Type B pancreatic cell (in vitro differentiated cells): ENCODE measurements around the gene CYP19A1. TPM values are rescaled to one million over a fixed set of nuclear protein-coding genes. Genes with fewer than 3 reads are reported as not detected.

ENCODE experiments used
- DNase-seq: peaks from one replicate; pipeline ENCODE4 v3.0.0; 2021; ENCODE audit warnings: mixed read lengths; ENCODE audit not compliant: unreplicated experiment; ENCODE audit errors: extremely low spot score
- H3K27ac Mint-ChIP-seq: 2 replicates; pipeline ENCODE4 v1.8.0; 2021; ENCODE audit warnings: mild to moderate bottlenecking, mixed read lengths
- H3K27me3 Mint-ChIP-seq: 2 replicates; pipeline ENCODE4 v1.8.0; 2021; ENCODE audit warnings: mixed read lengths
- H3K36me3 Mint-ChIP-seq: 2 replicates; pipeline ENCODE4 v1.8.0; 2021; ENCODE audit warnings: mixed read lengths
- H3K4me1 Mint-ChIP-seq: one replicate; pipeline ENCODE4 v1.8.0; 2021; ENCODE audit warnings: mixed read lengths; ENCODE audit not compliant: unreplicated experiment
- H3K4me3 Mint-ChIP-seq: 2 replicates; pipeline ENCODE4 v1.8.0; 2021; ENCODE audit warnings: mild to moderate bottlenecking, mixed read lengths
- H3K9me3 Mint-ChIP-seq: 2 replicates; pipeline ENCODE4 v1.8.0; 2021; ENCODE audit warnings: mixed read lengths
- CTCF ChIP-seq: fragments of 200-600 bp; sonication (generic); conservative IDR thresholded peaks from 2 replicates; pipeline ENCODE4 v1.5.0; 2021; ENCODE audit warnings: antibody characterized with exemption, mild to moderate bottlenecking
- total RNA-seq: library from RNA; stranded (reverse); gene quantifications from 2 replicates; pipeline ENCODE4 v1.2.1, GENCODE V29; 2021; ENCODE audit warnings: low replicate concordance

The CYP19A1 gene
- total RNA-seq, 1 donor from 2014 or later = 1.3 TPM

DNA sequence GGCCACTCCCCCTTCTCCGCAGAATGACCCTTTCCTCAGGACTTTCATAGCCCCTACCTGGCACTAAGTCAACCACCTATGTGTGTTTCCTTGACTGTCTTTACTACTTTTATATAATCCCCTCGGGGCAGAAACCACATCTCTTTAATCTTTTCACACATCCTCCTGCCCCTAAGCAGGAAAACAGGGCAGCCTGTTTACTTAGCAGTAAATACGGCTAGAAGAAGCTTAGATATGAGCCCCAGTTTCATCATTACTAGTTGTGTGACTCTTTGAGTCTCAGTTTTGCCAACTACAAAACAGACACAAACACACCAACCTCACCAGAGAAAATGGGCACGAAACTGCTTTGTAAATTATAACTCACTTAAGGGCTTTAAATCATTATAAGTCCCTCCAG lies 98.3 kb downstream of the CYP19A1 start:
- no peak for TF ChIP-seq CTCF
- H3K4me3 Mint-ChIP-seq = no peak overlapping the region

GRCh38 chr15:51237816-51238215 lies 100.6 kb downstream of the CYP19A1 start:
- H3K36me3 Mint-ChIP-seq = no peaks in the 10 kb centered on the region
- H3K9me3 Mint-ChIP-seq = no peaks in the 10 kb centered on the region
- H3K27ac Mint-ChIP-seq = no peak overlapping the region
- DNase-seq = no peak
- no peak overlapping the region for H3K4me3 Mint-ChIP-seq
- no peak for TF ChIP-seq CTCF
- H3K27me3 Mint-ChIP-seq = peaks cover 46% of the 10 kb centered on the region
- H3K4me1 Mint-ChIP-seq = peaks cover 9% of the 10 kb centered on the region

More for the DNA sequence above, 98.3 kb downstream of the CYP19A1 start:
- H3K27me3 Mint-ChIP-seq = peaks cover 45% of the 10 kb centered on the region
- peaks cover 24% of the 10 kb centered on the region for H3K4me1 Mint-ChIP-seq
- DNase-seq = no peak
- no peak overlapping the region for H3K27ac Mint-ChIP-seq
- H3K36me3 Mint-ChIP-seq = no peaks in the 10 kb centered on the region
- no peaks in the 10 kb centered on the region for H3K9me3 Mint-ChIP-seq

DNA sequence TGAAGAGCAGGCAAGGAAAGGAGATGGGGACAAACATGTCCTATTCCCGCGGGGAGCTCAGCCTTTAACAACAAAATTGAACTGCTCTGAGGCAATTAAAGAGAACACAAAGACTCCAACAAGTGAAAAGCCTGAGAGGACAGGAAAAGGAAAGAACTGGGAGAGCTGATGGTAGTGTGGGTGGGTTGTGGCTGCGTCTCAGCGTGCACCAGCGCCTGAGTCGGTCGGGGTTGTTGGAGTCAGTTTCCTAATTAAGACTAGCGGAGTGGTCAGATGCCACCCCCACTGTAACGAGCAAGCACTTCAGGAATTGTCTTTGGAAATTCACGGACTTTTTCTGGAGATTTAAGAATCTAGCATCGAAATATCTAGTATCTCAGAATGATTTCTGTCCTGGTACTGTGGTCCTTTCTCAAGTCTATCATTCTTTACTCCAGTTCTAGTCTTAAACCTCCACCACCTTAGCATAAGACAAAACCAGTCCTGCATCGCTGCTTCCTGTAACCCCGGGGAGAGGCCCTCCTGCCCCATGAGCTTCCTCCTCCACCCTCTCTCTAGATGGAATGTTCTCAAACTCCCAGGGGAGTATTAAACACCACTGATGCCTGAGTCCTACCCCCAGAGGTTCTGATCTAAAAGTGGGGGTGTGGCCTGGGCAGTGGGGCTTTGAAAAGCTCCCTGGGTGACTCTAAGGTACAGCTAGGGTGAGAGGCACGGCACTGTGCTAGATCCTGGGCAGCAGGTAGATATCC lies 104.0 kb downstream of the CYP19A1 start:
- H3K9me3 Mint-ChIP-seq = no peaks in the 10 kb centered on the region
- no peak for TF ChIP-seq CTCF
- no peaks in the 10 kb centered on the region for H3K36me3 Mint-ChIP-seq
- no peak for DNase-seq
- no peak overlapping the region for H3K27ac Mint-ChIP-seq
- no peak overlapping the region for H3K4me3 Mint-ChIP-seq
- peaks cover 34% of the 10 kb centered on the region for H3K27me3 Mint-ChIP-seq
- H3K4me1 Mint-ChIP-seq = no peaks in the 10 kb centered on the region

GRCh38 chr15:51232581-51232980 lies 105.8 kb downstream of the CYP19A1 start:
- H3K4me3 Mint-ChIP-seq = no peak overlapping the region
- peaks cover 24% of the 10 kb centered on the region for H3K27me3 Mint-ChIP-seq
- no peak for TF ChIP-seq CTCF
- no peak for DNase-seq
- H3K9me3 Mint-ChIP-seq = no peaks in the 10 kb centered on the region
- no peaks in the 10 kb centered on the region for H3K36me3 Mint-ChIP-seq
- no peak overlapping the region for H3K27ac Mint-ChIP-seq
- no peaks in the 10 kb centered on the region for H3K4me1 Mint-ChIP-seq

DNA sequence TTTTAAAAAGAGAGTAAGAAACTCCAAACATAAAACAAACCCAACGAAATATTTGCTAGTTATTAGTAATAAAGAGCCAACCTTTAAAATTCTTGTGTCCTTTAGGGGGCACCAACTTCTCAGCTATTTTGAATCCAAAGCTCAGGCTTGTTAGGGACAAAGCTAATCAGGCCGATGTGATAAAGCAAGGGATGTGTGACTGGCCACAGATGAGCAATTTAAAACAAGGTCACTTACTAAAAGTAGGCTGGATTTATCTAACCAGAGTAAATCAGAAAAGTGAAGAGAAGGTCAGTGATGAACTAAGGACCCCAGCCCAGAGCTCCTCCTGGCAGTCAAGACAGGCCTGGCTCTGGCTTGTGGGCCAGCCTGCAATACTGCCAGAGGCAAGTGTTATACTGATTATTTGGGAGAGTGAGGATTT lies 108.5 kb downstream of the CYP19A1 start:
- Mint-ChIP-seq H3K4me1 (no peaks in the 10 kb centered on the region), H3K36me3 (no peaks in the 10 kb centered on the region), H3K9me3 (no peaks in the 10 kb centered on the region), H3K27ac (no peak overlapping the region), H3K4me3 (no peak overlapping the region), H3K27me3 (peaks cover 6% of the 10 kb centered on the region)
- no peak for DNase-seq
- peak; percentile 65 for TF ChIP-seq CTCF
